Testis (tissue), 2 donors: ENCODE measurements around the gene TNPO1.

Experiments
- POLR2A ChIP-seq: fragments of 450-650 bp; IDR thresholded peaks from one replicate; pipeline ENCODE4 v1.6.1; 2017; ENCODE audit warnings: antibody characterized with exemption, mild to moderate bottlenecking, moderate library complexity
- TF ChIP-seq, protein P1 (sequence below), 3 experiments: fragments of 450-650 bp in 2 of 3; fragments of 200-600 bp in 1 of 3; sonication (generic) in 1 of 3; IDR thresholded peaks; one replicate each; pipeline ENCODE4 v1.5.1; 2016 to 2019; ENCODE audit warnings: antibody characterized with exemption in 3 of 3, mild to moderate bottlenecking in 2 of 3, moderate library complexity in 1 of 3

DNA sequence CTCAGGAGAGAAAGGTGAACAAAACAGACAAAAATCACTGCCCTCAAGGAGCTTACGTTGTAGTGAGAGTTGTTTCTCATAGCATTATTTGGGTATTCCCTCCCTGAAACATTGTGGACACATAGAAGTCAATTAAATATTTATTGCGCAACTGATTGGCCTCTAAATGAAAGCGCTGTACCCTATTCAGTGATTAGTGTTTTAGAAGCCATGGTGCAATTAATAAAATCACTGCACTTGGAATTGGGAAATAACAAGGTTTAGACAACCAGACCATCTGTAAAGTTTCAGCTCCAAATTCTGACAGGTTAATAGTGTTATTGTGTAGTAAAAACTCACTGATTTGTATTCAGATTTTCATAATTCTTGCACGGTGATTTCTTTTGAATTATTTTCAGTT lies 35.9 kb downstream of the TNPO1 start:
- TF ChIP-seq, protein P1, sequence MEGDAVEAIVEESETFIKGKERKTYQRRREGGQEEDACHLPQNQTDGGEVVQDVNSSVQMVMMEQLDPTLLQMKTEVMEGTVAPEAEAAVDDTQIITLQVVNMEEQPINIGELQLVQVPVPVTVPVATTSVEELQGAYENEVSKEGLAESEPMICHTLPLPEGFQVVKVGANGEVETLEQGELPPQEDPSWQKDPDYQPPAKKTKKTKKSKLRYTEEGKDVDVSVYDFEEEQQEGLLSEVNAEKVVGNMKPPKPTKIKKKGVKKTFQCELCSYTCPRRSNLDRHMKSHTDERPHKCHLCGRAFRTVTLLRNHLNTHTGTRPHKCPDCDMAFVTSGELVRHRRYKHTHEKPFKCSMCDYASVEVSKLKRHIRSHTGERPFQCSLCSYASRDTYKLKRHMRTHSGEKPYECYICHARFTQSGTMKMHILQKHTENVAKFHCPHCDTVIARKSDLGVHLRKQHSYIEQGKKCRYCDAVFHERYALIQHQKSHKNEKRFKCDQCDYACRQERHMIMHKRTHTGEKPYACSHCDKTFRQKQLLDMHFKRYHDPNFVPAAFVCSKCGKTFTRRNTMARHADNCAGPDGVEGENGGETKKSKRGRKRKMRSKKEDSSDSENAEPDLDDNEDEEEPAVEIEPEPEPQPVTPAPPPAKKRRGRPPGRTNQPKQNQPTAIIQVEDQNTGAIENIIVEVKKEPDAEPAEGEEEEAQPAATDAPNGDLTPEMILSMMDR (IDR thresholded peaks at IDR 0.05): no peak
- TF ChIP-seq POLR2A: no peak
